RCC 7860 (cell line): ENCODE measurements around the gene MORN3.
"Not testable (repeated sequence)": the region's sequence is repeated elsewhere in the genome, so short reads cannot be mapped to it uniquely, and the experiment has no call there.

Source experiments
- DNase-seq: peaks from one replicate; pipeline ENCODE4 v3.0.0-alpha.2; 2015; ENCODE audit warnings: low spot score
- FAIRE-seq: peaks from 2 replicates; lab custom pipeline; 2012; peaks lifted over from hg19 to GRCh38; lab: Jason Lieb, UNC

MORN3 gene

GRCh38 chr12:121669521-121669900, at the start of gene MORN3:
TSS of gene MORN3 (minus strand) at chr12:121669654. CDS start at chr12:121669483, 171 bp downstream.
- FAIRE-seq (no peak), DNase-seq (no peak)

DNA sequence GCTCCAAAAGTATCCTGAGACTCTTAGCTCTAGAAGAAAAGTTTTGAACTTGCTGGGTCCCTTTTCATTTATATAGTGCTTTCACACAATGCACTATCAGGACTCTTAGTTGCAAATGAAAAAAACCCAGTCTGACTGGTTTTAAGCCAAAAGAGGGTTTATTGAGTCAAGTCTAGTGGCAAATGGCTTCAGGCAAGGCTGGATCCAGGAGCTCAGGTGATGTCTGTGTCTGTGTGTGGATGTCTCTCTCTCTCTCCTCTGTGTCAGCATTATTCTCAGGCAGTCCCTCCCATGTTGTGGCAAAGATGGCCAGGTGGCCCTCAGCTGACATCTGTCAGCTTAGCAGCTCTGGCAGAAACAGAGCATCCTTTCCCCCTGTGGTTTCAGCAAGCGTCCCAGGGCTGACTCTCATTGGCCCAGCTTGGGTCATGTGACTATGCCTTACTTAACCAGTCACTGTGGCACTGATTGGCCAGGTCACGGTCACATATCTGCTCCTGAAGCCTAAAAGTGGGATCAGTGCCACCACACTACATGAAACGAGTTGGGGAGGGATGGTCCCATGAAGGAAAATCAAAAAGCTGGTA, 49.3 kb upstream of the MORN3 start:
- no peak for FAIRE-seq
- DNase-seq, result no peak

GRCh38 chr12:121717041-121717699, 47.7 kb upstream of the MORN3 start:
- DNase-seq, result peak; percentile 20
- no peak for FAIRE-seq

DNA sequence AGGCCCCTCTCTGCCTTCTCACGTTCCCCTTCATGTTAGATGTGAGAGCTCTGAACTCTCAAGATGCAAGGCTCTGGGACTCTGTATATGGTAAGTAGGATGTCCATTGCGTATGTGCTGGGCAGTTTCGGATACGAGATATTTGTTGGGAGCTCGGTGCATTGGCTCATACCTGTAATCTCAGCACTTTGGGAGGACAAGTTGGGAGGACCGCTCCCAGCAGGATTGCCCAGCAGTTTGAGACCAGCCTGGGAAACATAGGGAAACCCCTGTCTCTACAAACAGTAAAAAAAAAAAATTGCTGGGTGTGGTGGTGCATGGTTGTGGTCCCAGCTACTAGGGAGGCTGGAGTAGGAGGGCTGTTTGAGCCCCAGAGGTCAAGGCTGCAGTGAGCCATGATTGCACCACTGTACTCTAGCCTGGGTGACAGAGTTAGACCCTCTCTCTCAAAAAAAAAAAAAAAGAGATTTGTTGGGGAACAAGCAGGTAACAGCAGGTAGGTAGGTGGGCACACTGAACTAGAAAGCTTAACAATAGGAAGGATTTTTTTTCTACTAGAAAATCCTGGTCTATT, 46.5 kb upstream of the MORN3 start:
- no peak for DNase-seq
- no peak for FAIRE-seq

GRCh38 chr12:121715055-121715454, 45.6 kb upstream of the MORN3 start:
- FAIRE-seq, DNase-seq: not testable (repeated sequence)

- no peak for FAIRE-seq
- DNase-seq, result no peak
Measured at GRCh38 chr12:121713793-121714192, 44.3 kb upstream of the MORN3 start.

DNA sequence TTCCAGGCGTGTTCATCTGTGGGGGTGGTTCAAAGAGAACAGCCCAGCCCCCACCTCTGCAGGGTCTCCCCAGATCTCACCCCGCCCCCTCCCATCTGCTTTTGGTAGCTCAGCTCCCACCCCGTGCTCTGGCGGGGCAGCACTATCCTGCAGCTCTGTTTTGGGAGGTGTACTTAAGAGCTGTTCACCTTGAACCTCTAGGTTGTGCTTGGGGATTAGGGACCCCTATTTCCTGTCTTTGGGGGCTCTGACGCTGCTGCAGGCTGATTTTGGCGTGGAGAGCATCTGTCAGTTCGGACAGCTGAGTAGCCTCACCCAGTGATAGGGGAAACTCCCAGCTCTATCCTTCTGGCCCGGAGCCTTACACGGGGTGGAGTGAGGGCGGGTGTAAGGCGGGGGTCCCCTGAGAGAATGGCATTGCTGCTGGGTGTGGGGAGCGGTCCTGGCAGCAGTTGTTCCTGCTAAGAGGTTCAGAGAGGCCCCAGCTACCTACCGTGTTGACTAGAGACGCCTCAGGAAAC, 43.9 kb upstream of the MORN3 start:
- FAIRE-seq, result no peak

GRCh38 chr12:121712461-121713256, 43.2 kb upstream of the MORN3 start, which contains the start of gene TMEM120B:
TSS of gene TMEM120B (plus strand) at chr12:121712752. CDS start at chr12:121712896, 144 bp downstream.
- DNase-seq (peak; percentile 35), FAIRE-seq (no peak)

More for the DNA sequence above, 43.9 kb upstream of the MORN3 start:
- DNase-seq, result no peak

DNA sequence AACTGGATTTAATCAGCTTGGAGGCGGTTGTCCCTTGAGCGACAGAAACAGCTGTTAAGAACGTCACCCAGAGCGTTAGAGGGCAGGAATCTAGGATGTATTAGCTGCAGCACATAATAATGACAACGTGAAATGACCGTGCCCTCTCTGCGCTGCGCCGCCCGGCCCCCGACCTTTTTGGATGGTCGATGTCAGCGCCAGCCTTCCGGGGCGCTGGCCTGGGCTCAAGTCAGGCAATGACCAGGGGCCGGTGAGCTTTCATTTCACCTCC, 42.7 kb upstream of the MORN3 start:
- FAIRE-seq (no peak), DNase-seq (no peak)

DNA sequence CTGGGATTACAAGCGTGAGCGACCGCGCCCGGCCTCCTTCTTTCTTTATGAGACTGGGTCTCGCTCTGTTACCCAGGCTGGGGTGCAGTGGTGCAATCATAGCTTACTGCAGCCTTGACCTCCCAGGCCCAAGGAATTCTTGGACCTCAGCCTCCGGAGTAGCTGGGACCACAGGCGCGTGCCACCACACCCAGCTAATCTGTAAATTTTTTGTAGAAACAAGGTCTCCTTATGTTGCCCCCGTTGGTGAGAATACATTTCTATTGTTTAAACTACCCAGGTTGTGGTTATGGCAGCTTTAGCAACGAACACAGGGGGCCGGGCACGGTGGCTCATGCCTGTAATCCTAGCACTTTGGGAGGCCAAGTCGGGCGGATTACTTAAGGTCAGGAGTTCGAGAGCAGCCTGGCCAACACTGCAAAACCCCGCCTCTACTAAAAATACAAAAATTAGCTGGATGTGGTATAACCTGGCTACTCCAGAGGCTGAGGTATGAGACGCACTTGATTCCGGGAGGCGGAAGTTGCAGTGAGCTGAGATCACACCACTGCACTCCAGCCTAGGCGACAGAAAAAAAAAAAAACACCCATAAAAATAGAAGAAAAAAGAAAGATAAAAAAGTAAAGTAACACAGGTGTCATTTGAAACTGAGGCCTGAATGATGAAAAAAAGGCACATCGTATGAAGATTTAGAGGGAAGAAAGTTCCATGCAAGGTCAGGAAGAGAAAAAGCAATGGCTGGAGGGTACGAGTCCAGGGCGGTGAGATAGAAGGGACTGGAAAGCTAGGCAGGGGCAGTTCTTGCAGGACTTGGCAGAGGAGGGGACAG, 42.1 kb upstream of the MORN3 start:
- DNase-seq (no peak), FAIRE-seq (no peak)

GRCh38 chr12:121709478-121709961, 40.1 kb upstream of the MORN3 start:
- no peak for FAIRE-seq
- peak; percentile 60 for DNase-seq

- not testable (repeated sequence) for DNase-seq, FAIRE-seq
Measured at GRCh38 chr12:121709064-121709424, 39.6 kb upstream of the MORN3 start.

- DNase-seq (no peak), FAIRE-seq (no peak)
Measured at GRCh38 chr12:121708313-121709063, 39.0 kb upstream of the MORN3 start.

GRCh38 chr12:121705514-121705913, 36.1 kb upstream of the MORN3 start:
- FAIRE-seq, result no peak

GRCh38 chr12:121702944-121703343, 33.5 kb upstream of the MORN3 start:
- DNase-seq (no peak), FAIRE-seq (no peak)

More at GRCh38 chr12:121705514-121705913, 36.1 kb upstream of the MORN3 start:
- DNase-seq, result no peak

GRCh38 chr12:121701667-121702277, 32.3 kb upstream of the MORN3 start:
- no peak for FAIRE-seq

DNA sequence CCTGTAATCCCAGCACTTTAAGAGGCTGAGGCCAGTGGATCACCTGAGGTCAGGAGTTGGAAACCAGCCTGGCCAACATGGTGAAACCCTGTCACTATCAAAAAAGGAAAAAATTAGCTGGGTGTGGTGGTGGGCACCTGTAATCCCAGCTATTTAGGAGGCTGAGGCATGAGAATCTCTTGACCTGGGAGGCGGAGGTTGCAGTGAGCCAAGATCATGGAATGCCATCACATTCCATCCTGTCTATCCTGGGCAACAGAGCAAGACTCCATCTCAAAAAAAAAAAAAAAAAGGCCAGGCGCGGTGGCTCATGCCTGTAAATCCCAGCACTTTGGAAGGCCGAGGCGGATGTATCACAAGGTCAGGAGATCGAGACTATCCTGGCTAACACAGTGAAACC, 28.4 kb upstream of the MORN3 start:
- not testable (repeated sequence) for FAIRE-seq

More at GRCh38 chr12:121701667-121702277, 32.3 kb upstream of the MORN3 start:
- DNase-seq, result no peak

DNA sequence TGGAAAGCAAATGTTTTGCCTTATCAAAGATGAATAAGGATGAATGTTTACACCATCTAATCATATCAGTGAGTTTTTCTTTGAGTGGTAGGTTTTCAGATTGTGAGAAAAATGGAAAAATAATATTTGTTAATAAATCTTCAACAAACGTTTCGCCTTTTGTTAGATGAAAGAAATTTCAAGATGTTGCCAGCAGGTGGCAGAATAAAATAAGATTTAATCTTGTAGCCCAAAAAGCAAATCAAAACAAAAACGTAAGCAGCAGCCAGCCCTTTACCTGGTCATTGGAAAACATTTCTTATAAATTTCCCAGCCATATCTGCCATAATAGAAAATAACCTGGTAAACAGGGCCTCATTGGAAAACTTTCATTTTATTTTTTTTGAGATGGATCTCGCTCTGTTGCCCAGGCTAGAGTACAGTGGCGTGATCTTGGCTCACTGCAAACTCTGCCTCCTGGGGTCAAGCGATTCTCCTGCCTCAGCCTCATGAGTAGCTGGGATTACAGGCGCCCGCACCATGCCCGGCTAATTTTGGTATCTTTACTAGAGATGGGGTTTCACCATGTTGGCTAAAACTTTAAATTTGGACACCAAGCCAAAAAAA, 27.7 kb upstream of the MORN3 start:
- FAIRE-seq (peak; percentile 65), DNase-seq (peak; percentile 30)

More for the DNA sequence above, 28.4 kb upstream of the MORN3 start:
- not testable (repeated sequence) for DNase-seq
